Endothelial cell of umbilical vein (primary cell): ENCODE measurements around the gene TLR8. TPM values are rescaled to one million over a fixed set of nuclear protein-coding genes. Genes with fewer than 3 reads are reported as not detected.

Source experiments
- BruUV-seq: library from RNA; stranded (reverse); fragments of 400-500 nt; replicated peaks from 2 replicates; lab custom pipeline; 2021; lab: Mats Ljungman, UMichigan
- CTCF ChIA-PET: fragments of 300-600, 350-600 bp; sonication (Branson Sonifier 250); formaldehyde crosslinking; loops from one replicate; lab custom pipeline; 2021; ENCODE audit warnings: antibody characterized with exemption, inconsistent platforms; lab: Charles Lee
- POLR2A ChIA-PET: fragments of 300-600, 350-600 bp; sonication (Branson Sonifier 250); formaldehyde crosslinking; loops from one replicate; lab custom pipeline; 2021; ENCODE audit warnings: antibody characterized with exemption, inconsistent platforms; lab: Charles Lee
- DNase-seq: peaks from one replicate; pipeline ENCODE4 v3.0.0-alpha.2; 2011; ENCODE audit warnings: low read depth, low spot score
- FAIRE-seq: peaks from 2 replicates; lab custom pipeline; 2011; peaks lifted over from hg19 to GRCh38; lab: Jason Lieb, UNC
- H2AFZ ChIP-seq: 2 replicates; pipeline ENCODE4 v1.6.0; 2012; ENCODE audit warnings: low read depth, low read length, control low read depth, inconsistent platforms
- H3K27ac ChIP-seq: 2 replicates; pipeline ENCODE4 v1.5.1; 2011; ENCODE audit warnings: low read depth, mild to moderate bottlenecking, control low read depth, low read length, moderate library complexity; ENCODE audit not compliant: insufficient read depth
- H3K27me3 ChIP-seq, 2 experiments: 2 replicates each; pipeline versions ENCODE4 v1.6.0 to v1.6.1; 2011; ENCODE audit warnings: low read length in 2 of 2, mixed read lengths in 1 of 2; ENCODE audit not compliant: control insufficient read depth in 2 of 2, insufficient read depth in 2 of 2
- H3K36me3 ChIP-seq, 2 experiments: 2 replicates in 1 of 2; 3 replicates in 1 of 2; pipeline ENCODE4 v1.5.1; 2011; ENCODE audit warnings: low read length in 2 of 2, mild to moderate bottlenecking in 1 of 2, moderate library complexity in 1 of 2; ENCODE audit not compliant: control insufficient read depth in 2 of 2, insufficient read depth in 2 of 2; ENCODE audit errors: extremely low read depth in 1 of 2
- H3K4me1 ChIP-seq: 3 replicates; pipeline ENCODE4 v1.5.1; 2011; ENCODE audit warnings: mild to moderate bottlenecking, low read length; ENCODE audit not compliant: control insufficient read depth, insufficient read depth; ENCODE audit errors: extremely low read depth
- H3K4me2 ChIP-seq: 2 replicates; pipeline ENCODE4 v1.6.1; 2011; ENCODE audit warnings: low read length, control low read depth, mixed read lengths; ENCODE audit not compliant: insufficient read depth
- H3K4me3 ChIP-seq, 3 experiments: fragments of 200-600 bp in 1 of 3; sonication (generic), shearing (Covaris generic) in 1 of 3; replicated peaks in 1 of 3; 2 replicates each; pipeline ENCODE4 v1.5.1; 2011 to 2016; ENCODE audit warnings: control low read depth in 3 of 3, low read length in 3 of 3, mild to moderate bottlenecking in 2 of 3, inconsistent platforms in 1 of 3, low read depth in 1 of 3, moderate library complexity in 1 of 3; ENCODE audit not compliant: insufficient read depth in 1 of 3
- H3K79me2 ChIP-seq: 2 replicates; pipeline ENCODE4 v1.6.0; 2012; ENCODE audit warnings: low read length, inconsistent platforms; ENCODE audit not compliant: control insufficient read depth, insufficient read depth
- H3K9ac ChIP-seq: replicated peaks from 2 replicates; pipeline ENCODE3; 2011; ENCODE audit warnings: low read length, control low read depth; ENCODE audit not compliant: insufficient read depth; ENCODE audit errors: extremely low read depth
- H3K9me1 ChIP-seq: replicated peaks from 3 replicates; pipeline ENCODE4 v1.6.0; 2011; ENCODE audit warnings: mild to moderate bottlenecking, low read length; ENCODE audit not compliant: control insufficient read depth, insufficient read depth; ENCODE audit errors: extremely low read depth
- H3K9me3 ChIP-seq: replicated peaks from 2 replicates; pipeline ENCODE4 v1.5.1; 2012; ENCODE audit warnings: low read length, inconsistent platforms; ENCODE audit not compliant: control insufficient read depth, insufficient read depth
- H4K20me1 ChIP-seq: replicated peaks from 2 replicates; pipeline ENCODE3; 2011; ENCODE audit warnings: mild to moderate bottlenecking, low read length; ENCODE audit not compliant: control insufficient read depth, insufficient read depth; ENCODE audit errors: extremely low read depth
- CTCF ChIP-seq, 2 donors: IDR thresholded peaks; 1 replicate in 1 of 2; 2 replicates in 1 of 2; pipeline ENCODE4 v1.5.1; 2011; ENCODE audit warnings: low read length in 2 of 2, mild to moderate bottlenecking in 2 of 2, moderate library complexity in 2 of 2, control low read depth in 1 of 2, inconsistent platforms in 1 of 2, low read depth in 1 of 2; ENCODE audit not compliant: insufficient read depth in 1 of 2; ENCODE audit errors: extremely low read depth in 1 of 2
- EZH2 ChIP-seq: IDR thresholded peaks from 2 replicates; pipeline ENCODE4 v1.6.1; 2012; ENCODE audit warnings: borderline replicate concordance, low read depth, mild to moderate bottlenecking, moderate library complexity, low read length, inconsistent platforms; ENCODE audit not compliant: severe bottlenecking
- FOS ChIP-seq: IDR thresholded peaks from 2 replicates; pipeline ENCODE4 v1.6.1; 2011; ENCODE audit warnings: mild to moderate bottlenecking, low read length, moderate library complexity, borderline replicate concordance; ENCODE audit not compliant: insufficient read depth
- GATA2 ChIP-seq: IDR thresholded peaks from 2 replicates; pipeline ENCODE4 v1.7.0; 2011; ENCODE audit warnings: low read depth, mild to moderate bottlenecking, moderate library complexity, mixed read lengths, low read length; ENCODE audit not compliant: insufficient read length, insufficient read depth
- JUN ChIP-seq: IDR thresholded peaks from 2 replicates; pipeline ENCODE4 v1.6.1; 2011; ENCODE audit warnings: borderline replicate concordance, low read depth; ENCODE audit not compliant: insufficient read length, insufficient read depth
- MAX ChIP-seq: IDR thresholded peaks from 2 replicates; pipeline ENCODE4 v1.6.1; 2011; ENCODE audit not compliant: insufficient read depth, insufficient read length
- MYC ChIP-seq: IDR thresholded peaks from one replicate; pipeline ENCODE4 v1.6.1; 2011; ENCODE audit warnings: mild to moderate bottlenecking, low read depth, low read length
- POLR2A ChIP-seq: IDR thresholded peaks from 2 replicates; pipeline ENCODE4 v1.6.1; 2012; ENCODE audit warnings: low read depth, mild to moderate bottlenecking, control low read depth, low read length
- POLR2AphosphoS5 ChIP-seq: IDR thresholded peaks from 2 replicates; pipeline ENCODE4 v1.6.1; 2012; ENCODE audit warnings: low read depth, mild to moderate bottlenecking, control low read depth, low read length, moderate library complexity; ENCODE audit not compliant: insufficient read depth
- dilution Hi-C: fragments of 300-500 bp; cut with MboI; formaldehyde crosslinking; loops from one replicate; pipeline ENCODE4 v1.15.0; 2019; ENCODE audit warnings: low sequenced_read_pairs; ENCODE audit not compliant: extremely low pct_ligation_motif_present
- intact Hi-C: fragments of 100-400 bp; cut with micrococcal nuclease; formaldehyde crosslinking; loops from one replicate; pipeline ENCODE4 v1.10.0; 2022
- polyA plus RNA-seq, 4 experiments: library from polyadenylated mRNA; depleted of rRNA in 3 of 4; stranded (reverse) in 3 of 4; unstranded in 1 of 4; fragments of >200 nt; gene quantifications; 2 replicates each; pipeline versions ENCODE4 v1.2.1 to v1.2.3, GENCODE V29; 2011 to 2012; ENCODE audit warnings: missing spikeins in 1 of 4
- total RNA-seq: library from RNA; stranded (reverse); gene quantifications from 2 replicates; pipeline ENCODE4 v1.2.3, GENCODE V29; 2021

Gene TLR8
- total and polyA plus RNA-seq, 2 donors (not counting 3 experiments of a cell fraction or from before 2014, with no cell fraction given): not detected

- no peaks in the 10 kb centered on the region for H3K36me3 ChIP-seq
- no TSS peak for BruUV-seq
- FAIRE-seq (no peak), DNase-seq (no peak)
- CTCF ChIA-PET: no interaction called here
- H3K9me3 ChIP-seq: no peaks in the 10 kb centered on the region
- H2AFZ ChIP-seq: no peak overlapping the region
- no peak overlapping the region for H3K4me3 ChIP-seq
- no peak overlapping the region for H3K27ac ChIP-seq
- POLR2A ChIA-PET: no interaction called here
- no peaks in the 10 kb centered on the region for H4K20me1 ChIP-seq
- H3K4me2 ChIP-seq: no peak overlapping the region
- dilution Hi-C loops: no loop called here
- no peaks in the 10 kb centered on the region for H3K79me2 ChIP-seq
- H3K9ac ChIP-seq: no peak overlapping the region
- H3K4me1 ChIP-seq: no peaks in the 10 kb centered on the region
- no peaks in the 10 kb centered on the region for H3K27me3 ChIP-seq
- no peaks in the 10 kb centered on the region for H3K9me1 ChIP-seq
- no peak for TF ChIP-seq MYC
- TF ChIP-seq MAX: no peak
- TF ChIP-seq GATA2: no peak
- no peak for TF ChIP-seq EZH2
- no peak for TF ChIP-seq JUN
- TF ChIP-seq POLR2A: no peak
- no peak for TF ChIP-seq CTCF (IDR thresholded peaks at IDR 0.05; ENCODE audit: extremely low read depth in 1 of 2, insufficient read depth in 1 of 2, low read depth in 1 of 2, low read length in 2 of 2)
- TF ChIP-seq FOS: no peak
- no peak for TF ChIP-seq POLR2AphosphoS5
- intact Hi-C loops: no loop called here
Observed at GRCh38 chrX:12885508-12885907, 20.9 kb upstream of the TLR8 start.
